ENCODE results near the gene GTF2I. TPM values are rescaled to one million over a fixed set of nuclear protein-coding genes. Genes with fewer than 3 reads are reported as not detected.
"Not testable (repeated sequence)": the region's sequence is repeated elsewhere in the genome, so short reads cannot be mapped to it uniquely, and the experiment has no call there.

The GTF2I gene
- total RNA-seq, 1 experiment from 2014 or later = 152 TPM

DNA sequence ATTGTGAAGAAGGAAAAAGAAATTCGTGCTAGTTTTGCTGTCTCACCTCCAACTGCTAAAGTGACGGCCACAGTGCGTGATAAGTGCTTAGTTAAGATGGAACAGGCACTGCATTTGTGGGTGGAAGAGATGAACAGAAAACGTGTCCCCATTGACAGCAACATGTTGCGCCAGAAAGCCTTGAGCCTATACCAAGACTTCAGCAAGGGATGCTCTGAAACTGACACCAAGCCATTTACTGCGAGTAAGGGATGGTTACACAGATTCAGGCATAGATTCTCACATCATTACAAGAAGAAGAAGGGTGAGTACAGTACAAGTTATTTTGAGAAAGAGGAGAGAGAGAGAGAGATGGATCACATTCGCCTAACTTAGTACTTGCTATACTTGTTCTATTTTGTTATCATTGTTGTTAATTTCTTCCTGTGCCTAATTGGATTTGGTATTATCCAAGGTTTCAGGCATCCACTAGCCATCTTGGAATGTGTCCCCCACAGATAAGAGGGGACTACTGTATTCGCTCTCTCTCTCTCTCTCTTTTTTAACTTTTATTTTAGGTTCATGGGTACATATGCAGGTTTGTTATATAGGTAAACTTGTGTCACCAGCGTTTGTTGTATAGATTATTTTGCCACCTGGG, 6.9 kb upstream of the GTF2I start:
- not testable (repeated sequence) for H3K36me3 ChIP-seq (replicated peaks; ENCODE audit: control insufficient read depth, insufficient read depth, low read length); DNase-seq; H3K27me3 ChIP-seq (ENCODE audit: control insufficient read depth, insufficient read depth, low read length)
- peak overlapping the region; percentile 23 for H3K4me3 ChIP-seq (ENCODE audit: insufficient read depth, low read depth, low read length)

DNA sequence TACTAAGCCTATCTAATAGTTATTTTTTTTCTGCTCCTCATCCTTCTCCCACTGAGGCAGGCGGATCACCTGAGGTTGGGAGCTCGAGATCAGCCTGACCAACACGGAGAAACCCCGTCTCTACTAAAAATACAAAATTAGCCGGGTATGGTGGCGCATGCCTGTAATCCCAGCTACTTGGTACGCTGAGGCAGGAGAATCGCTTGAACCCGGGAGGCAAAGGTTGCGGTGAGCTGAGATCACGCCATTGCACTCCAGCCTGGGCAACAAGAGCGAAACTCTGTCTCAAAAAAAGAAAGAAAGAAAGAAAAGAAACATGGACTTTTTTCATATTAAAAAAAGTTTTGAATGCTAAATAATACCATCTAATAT, 6.4 kb upstream of the GTF2I start:
- not testable (repeated sequence) for H3K27me3 ChIP-seq (ENCODE audit: control insufficient read depth, insufficient read depth, low read length); DNase-seq; H3K36me3 ChIP-seq (replicated peaks; ENCODE audit: control insufficient read depth, insufficient read depth, low read length)
- peak overlapping the region; percentile 23 for H3K4me3 ChIP-seq (ENCODE audit: insufficient read depth, low read depth, low read length)

DNA sequence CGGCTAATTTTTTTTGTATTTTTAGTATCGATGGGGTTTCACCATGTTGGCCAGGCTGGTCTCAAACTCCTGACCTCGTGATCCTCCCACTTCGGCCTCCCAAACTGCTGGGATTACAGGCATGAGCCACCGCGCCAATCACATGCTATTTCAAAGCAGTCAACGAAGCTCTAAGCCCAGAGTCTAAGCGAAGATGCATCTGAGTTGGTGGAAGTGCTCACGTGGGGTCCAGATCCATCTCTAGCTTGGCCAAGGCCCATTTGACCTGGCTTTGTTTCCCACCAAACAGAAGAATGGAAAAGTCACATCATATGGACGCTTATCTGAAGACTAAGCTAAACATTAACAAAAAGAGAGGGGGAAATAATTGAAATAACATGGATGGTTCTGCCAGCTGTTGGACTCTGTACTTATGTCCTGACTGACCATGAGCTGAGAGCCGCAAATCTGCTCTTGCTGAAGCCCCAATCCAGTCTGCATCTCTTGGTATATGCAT, 3.8 kb upstream of the GTF2I start:
- no peaks in the 10 kb centered on the region for H3K27me3 ChIP-seq (ENCODE audit: control insufficient read depth, insufficient read depth, low read length)
- DNase-seq = no peak
- H3K36me3 ChIP-seq (replicated peaks; ENCODE audit: control insufficient read depth, insufficient read depth, low read length) = no peaks in the 10 kb centered on the region
- no peak overlapping the region for H3K4me3 ChIP-seq (ENCODE audit: insufficient read depth, low read depth, low read length)

DNA sequence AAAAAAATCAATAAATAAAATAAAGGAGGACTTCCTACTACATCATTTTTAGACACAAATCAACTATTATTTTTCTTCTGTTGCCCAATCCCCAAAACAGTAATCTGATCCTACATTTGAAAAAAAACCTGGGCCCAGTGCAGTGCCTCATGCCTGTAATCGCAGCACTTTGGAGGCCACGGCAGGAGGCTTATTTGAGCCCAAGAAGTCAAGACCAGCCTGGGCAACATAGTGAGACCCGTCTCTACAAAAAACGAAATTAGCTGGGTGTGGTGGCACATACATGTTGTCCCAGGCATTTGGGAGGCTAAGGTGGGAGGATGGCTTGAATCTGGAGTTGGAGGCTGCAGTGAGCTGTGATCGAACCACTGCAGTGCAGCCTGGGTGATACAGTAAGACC, 2.7 kb upstream of the GTF2I start:
- H3K36me3 ChIP-seq (replicated peaks; ENCODE audit: control insufficient read depth, insufficient read depth, low read length) = no peaks in the 10 kb centered on the region
- DNase-seq = no peak
- H3K27me3 ChIP-seq (ENCODE audit: control insufficient read depth, insufficient read depth, low read length) = no peaks in the 10 kb centered on the region
- H3K4me3 ChIP-seq (ENCODE audit: insufficient read depth, low read depth, low read length) = no peak overlapping the region

DNA sequence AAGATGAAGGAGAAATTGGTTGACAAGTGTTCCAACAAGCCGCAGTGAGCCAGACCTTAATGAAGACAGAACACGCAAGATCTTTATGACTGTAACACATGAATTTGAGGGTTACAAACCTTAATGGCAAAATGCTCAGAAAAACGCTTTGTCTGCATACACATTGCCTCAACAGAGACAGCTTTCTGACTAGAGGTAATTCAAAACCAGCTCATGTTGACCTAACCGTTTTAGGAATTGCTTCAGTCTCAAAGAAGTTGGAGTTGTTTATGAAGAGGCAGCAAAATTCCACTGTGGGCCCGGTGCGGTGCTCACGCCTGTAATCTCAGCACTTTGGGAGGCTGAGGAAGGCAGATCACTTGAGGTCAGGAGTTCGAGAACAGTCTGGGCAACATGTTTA, 2.2 kb upstream of the GTF2I start:
- no peaks in the 10 kb centered on the region for H3K27me3 ChIP-seq (ENCODE audit: control insufficient read depth, insufficient read depth, low read length)
- no peak for DNase-seq
- H3K4me3 ChIP-seq (ENCODE audit: insufficient read depth, low read depth, low read length) = no peak overlapping the region

DNA sequence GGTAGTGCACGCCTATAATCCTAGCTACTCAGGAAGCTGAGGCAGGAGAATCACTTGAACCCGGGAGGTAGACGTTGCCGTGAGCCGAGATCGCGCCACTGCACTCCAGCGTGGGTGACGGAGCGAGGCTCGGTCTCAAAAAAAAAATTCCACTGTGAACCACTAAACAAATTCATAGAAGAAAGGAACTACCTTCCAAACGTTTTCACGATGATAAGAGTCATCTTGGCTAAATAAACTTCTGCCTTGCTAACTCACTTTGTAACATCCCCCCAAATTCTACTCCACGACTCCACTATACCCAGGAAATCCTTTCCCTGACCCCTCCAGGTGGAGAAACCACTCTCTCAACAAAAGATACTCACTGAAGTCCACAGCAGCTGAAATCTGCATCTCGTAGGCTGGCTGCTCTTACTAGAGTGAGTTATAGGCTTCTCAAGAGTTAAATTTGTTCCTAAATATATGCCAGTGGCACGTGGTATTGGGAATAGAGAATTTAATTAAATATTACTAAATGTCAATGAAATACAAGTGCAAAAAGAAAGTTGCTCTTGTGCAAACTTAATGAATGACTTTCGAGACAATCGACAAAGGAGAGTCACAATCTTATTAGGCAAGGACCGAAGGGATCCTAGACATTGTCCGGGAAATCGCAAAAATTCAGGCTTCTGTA, 1.6 kb upstream of the GTF2I start:
- Histone ChIP-seq H3K36me3 (replicated peaks; ENCODE audit: control insufficient read depth, insufficient read depth, low read length) (no peaks in the 10 kb centered on the region), H3K4me3 (ENCODE audit: insufficient read depth, low read depth, low read length) (peak overlapping the region; percentile 23), H3K27me3 (ENCODE audit: control insufficient read depth, insufficient read depth, low read length) (no peaks in the 10 kb centered on the region)
- DNase-seq = peak; percentile 33

More for the DNA sequence above, 2.2 kb upstream of the GTF2I start:
- H3K36me3 ChIP-seq (replicated peaks; ENCODE audit: control insufficient read depth, insufficient read depth, low read length) = no peaks in the 10 kb centered on the region

DNA sequence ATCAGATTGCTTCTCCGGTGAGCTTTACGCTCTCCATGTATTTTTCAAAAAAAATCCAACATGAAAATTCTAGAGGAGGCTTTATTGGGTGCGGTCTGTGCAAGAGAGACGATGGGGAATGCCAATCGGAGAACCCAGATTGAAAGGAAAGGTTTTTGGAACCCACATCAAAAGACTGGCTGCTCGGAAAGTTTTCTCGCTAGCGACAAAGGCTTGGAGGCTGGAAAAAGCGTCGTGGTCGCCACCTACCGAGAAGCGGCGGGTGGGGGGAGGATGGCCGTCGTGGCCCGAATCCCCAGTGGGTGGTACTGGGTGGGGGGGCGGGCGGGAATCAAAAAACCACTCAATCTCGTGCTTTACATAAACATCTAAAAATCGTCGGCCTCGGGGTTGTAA, 1.1 kb upstream of the GTF2I start:
- Histone ChIP-seq H3K27me3 (ENCODE audit: control insufficient read depth, insufficient read depth, low read length) (no peaks in the 10 kb centered on the region), H3K36me3 (replicated peaks; ENCODE audit: control insufficient read depth, insufficient read depth, low read length) (no peaks in the 10 kb centered on the region), H3K4me3 (ENCODE audit: insufficient read depth, low read depth, low read length) (peak overlapping the region; percentile 70)
- DNase-seq = peak; percentile 66

DNA sequence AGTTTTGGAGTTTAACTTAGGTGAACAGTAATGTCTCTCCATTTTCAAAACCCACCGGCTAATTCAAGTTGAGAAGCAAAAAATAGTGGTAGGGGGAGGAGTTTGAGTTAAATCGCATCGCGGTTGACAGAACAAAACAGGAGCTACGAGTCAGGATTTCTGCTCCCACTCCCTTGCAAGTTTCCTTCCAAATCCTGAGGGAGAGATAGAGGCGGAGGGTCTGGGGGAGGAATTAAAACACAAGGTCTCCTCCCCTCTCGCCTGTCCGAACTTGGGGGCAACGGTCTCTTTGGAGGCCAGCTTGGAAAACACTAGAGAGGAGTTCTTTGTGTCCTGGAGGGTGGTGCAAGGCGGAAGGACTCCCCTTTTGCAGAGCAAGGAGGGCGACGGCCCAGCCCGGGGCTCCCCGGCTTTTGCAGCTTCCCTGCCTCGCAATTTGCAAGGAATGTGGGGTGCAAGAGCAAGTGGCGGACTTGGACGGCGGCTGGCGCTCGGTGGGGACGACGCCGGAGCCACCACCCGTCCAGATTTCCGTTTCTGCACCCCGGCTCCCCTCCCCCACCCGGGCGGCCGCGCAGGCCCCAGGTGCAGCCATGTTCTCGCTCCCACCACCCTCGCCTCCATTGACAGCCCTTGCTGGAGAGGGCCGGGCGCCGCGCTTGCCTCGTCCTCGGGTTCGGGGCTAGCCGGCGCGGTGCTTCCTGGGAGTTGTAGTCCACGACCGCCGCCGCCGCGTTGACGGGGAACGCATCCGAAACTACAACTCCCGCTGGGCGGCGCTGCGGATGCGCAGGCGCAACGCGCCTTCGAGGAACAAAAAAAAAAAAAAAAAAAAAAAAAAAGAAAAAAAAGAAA, 454 bp upstream of the GTF2I start:
- H3K27me3 ChIP-seq (ENCODE audit: control insufficient read depth, insufficient read depth, low read length) = no peaks in the 10 kb centered on the region
- DNase-seq = peak; percentile 96

DNA sequence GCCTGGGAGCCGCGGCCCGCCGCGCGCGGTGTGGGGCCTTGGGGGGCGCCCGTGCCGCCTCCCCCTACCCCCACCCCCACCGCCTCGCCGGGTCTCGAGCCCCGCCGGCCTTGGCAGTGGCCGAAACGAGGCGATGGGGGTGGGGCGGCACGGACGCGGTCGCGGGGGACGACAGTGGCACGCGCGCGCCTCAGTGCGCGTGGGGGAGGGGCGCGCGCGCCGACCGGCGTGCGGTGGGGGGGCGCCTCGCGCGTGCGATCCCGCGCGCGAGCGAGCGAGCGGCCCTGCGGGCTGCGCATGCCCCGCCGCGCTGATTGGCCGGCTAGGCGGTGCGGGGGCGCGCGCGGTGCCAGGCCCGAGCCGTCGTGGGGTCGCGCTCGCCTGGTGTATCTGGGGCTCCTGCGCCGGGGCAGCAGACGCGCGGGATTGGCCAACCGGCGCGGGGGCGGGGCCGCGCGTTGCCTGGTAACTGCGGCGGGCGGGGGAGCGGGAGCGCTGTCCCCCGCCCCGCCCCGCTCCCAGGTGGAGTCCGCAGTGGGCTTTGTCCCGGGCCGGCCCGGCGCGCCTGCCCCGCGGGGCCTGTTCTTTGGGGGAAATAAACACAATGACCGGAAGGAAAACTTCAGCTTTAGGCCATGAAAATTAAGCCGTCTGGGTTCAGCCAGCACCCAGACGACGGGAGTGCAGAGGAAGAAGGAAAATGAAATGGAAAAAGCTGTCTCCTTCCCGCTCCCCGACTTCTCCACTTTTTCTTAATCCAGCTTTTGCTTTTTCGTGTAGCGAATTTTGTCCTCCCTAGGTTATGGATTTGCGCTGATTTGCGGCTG, 873 bp downstream of the GTF2I start:
- H3K36me3 ChIP-seq (replicated peaks; ENCODE audit: control insufficient read depth, insufficient read depth, low read length) = no peaks in the 10 kb centered on the region
- peak overlapping the region; percentile 87 for H3K4me3 ChIP-seq (ENCODE audit: insufficient read depth, low read depth, low read length)

More for the DNA sequence above, 454 bp upstream of the GTF2I start:
- H3K36me3 ChIP-seq (replicated peaks; ENCODE audit: control insufficient read depth, insufficient read depth, low read length) = no peaks in the 10 kb centered on the region
- peak overlapping the region; percentile 87 for H3K4me3 ChIP-seq (ENCODE audit: insufficient read depth, low read depth, low read length)

DNA sequence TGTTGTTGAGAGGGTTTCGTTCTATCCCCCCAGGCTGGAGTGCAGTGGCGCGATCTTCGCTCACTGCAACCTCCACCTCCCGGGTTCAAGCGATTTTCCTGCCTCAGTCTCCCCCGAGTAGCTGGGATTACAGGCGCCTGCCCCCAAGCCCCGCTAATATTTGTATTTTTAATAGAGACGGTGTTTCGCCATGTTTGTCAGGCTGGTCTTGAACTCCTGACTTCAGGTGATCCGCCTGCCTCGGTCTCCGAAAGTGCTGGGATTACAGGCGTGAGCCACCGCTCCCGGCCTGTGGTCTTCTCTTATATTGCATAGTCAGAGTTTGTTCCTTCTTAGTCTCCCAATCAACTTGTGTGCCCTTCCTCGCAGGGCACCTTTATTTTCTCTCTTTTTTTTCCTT, 2.7 kb downstream of the GTF2I start:
- H3K4me3 ChIP-seq (ENCODE audit: insufficient read depth, low read depth, low read length); H3K36me3 ChIP-seq (replicated peaks; ENCODE audit: control insufficient read depth, insufficient read depth, low read length); DNase-seq; H3K27me3 ChIP-seq (ENCODE audit: control insufficient read depth, insufficient read depth, low read length): not testable (repeated sequence)

More for the DNA sequence above, 873 bp downstream of the GTF2I start:
- no peaks in the 10 kb centered on the region for H3K27me3 ChIP-seq (ENCODE audit: control insufficient read depth, insufficient read depth, low read length)
- DNase-seq = peak; percentile 98

DNA sequence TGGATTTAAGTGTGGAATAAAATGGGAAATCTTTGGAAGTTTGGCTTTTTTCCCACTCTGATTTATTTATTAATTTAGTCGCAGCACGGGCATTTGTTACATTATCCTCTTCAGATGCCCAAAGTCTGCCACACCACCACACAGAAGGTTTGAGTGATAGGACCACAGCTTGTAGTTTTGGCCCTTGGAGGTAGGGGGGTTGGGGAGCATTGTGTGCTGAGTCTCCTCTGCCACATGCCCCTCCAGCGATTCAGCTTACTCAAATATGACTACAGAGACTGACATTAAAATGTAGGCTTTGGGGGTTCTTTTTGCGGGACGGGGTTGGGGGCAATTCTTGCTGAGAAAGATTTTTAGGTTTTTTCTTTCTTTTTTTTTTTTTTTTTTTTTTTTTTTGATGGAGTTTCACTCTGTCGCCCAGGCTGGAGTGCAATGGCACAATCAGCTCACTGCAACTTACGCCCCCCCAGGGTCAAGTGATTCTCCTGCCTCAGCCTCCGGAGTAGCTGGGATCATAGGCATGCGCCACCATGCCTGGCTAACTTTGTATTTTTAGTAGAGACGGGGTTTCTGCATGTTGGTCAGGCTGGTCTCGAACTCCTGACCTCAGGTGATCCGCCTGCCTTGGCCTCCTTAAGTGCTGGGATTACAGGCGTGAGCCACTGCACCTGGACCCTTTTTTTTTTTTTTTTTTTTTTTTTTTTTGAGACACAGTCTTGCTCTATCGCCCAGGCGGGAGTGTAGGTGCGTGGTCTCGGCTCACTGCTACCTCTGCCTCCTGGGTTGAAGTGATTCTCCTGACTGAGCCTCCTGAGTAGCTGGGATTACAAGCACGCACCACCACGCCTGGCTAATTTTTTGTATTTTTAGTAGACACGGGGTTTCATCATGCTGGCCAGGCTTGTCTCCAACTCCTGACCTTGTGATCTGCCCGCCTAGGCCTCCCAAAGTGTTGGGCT, 4.6 kb downstream of the GTF2I start:
- not testable (repeated sequence) for H3K36me3 ChIP-seq (replicated peaks; ENCODE audit: control insufficient read depth, insufficient read depth, low read length); H3K4me3 ChIP-seq (ENCODE audit: insufficient read depth, low read depth, low read length); H3K27me3 ChIP-seq (ENCODE audit: control insufficient read depth, insufficient read depth, low read length)
- DNase-seq = peak; percentile 53

DNA sequence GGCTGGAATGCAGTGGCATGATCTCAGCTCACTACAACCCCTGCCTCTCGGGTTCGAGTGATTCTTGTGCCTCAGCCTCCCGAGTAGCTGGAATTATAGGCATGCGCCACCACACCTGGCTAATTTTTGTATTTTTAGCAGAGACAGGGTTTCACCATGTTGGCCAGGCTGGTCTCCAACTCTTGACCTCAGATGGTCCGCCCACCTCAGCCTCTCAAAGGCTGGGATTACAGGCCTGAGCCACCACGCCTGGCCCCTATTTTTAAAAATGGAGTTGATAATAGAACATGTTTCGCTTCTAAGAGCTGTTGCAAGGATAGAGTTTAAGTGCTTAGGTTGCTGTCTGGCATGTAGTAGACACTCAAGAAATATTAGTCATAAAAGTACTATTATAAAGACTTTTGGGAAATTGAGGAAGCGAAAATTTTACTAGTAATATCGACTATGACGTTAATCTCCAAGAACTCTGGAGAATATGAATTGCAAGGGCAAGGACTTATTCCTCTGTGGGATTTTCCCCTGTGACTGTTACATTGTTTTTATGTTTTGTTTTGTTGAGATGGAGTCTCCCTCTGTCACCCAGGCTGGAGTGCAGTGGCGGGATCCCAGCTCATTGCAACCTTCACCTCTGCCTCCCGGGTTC, 7.9 kb downstream of the GTF2I start:
- Histone ChIP-seq H3K36me3 (replicated peaks; ENCODE audit: control insufficient read depth, insufficient read depth, low read length) (0 out of 2 replicates have a peak, but pooled peaks cover 3% of the 10 kb centered on the region), H3K27me3 (ENCODE audit: control insufficient read depth, insufficient read depth, low read length) (no peaks in the 10 kb centered on the region), H3K4me3 (ENCODE audit: insufficient read depth, low read depth, low read length) (no peak overlapping the region)
- DNase-seq = no peak

DNA sequence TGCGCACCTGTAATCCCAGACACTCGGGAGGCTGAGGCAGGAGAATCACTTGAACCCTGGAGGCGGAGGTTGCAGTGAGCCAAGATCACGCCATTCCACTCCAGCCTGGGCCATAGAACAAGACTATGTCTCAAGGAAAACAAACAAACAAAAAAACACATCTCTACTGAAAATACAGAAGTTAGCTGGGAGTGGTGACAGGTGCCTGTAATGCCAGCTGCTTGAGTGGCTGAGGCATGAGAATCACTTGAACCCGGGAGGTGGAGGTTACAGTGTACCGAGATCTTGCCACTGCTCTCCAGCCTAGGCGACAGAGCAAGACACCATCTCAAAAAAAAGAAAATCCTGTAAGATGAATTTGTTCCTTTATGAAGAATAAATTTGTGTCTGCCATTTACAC, 9.5 kb downstream of the GTF2I start:
- H3K36me3 ChIP-seq (replicated peaks; ENCODE audit: control insufficient read depth, insufficient read depth, low read length); H3K4me3 ChIP-seq (ENCODE audit: insufficient read depth, low read depth, low read length); DNase-seq; H3K27me3 ChIP-seq (ENCODE audit: control insufficient read depth, insufficient read depth, low read length): not testable (repeated sequence)

Measured in H7 (cell line).